Lung (tissue), 12 donors: ENCODE results near the gene LRP1. TPM values are rescaled to one million over a fixed set of nuclear protein-coding genes. Genes with fewer than 3 reads are reported as not detected.

Experiments
- ATAC-seq: fragments of 200-7000 bp; cut with Tn5 transposase; one replicate; pipeline ENCODE4 v1.9.1; 2020; ENCODE audit warnings: moderate number of reproducible peaks; ENCODE audit not compliant: insufficient read depth, low FRiP score
- DNase-seq, 3 donors: peaks; one replicate each; pipeline ENCODE4 v3.0.0-alpha.2; 2013 to 2017
- H3K27ac ChIP-seq, 2 donors: one replicate each; pipeline ENCODE4 v1.5.1; 2013; ENCODE audit warnings: mild to moderate bottlenecking in 2 of 2, moderate library complexity in 2 of 2, control low read depth in 1 of 2, inconsistent platforms in 1 of 2, low read depth in 1 of 2, low read length in 1 of 2
- H3K27me3 ChIP-seq, 3 donors: one replicate each; pipeline ENCODE4 v1.5.1; 2013; ENCODE audit warnings: low read length in 2 of 3; ENCODE audit not compliant: control insufficient read depth in 3 of 3, insufficient read depth in 3 of 3
- H3K36me3 ChIP-seq, 4 donors: one replicate each; pipeline ENCODE4 v1.5.1; 2013; ENCODE audit warnings: low read length in 4 of 4, mild to moderate bottlenecking in 1 of 4, moderate library complexity in 1 of 4; ENCODE audit not compliant: control insufficient read depth in 4 of 4, insufficient read depth in 4 of 4
- H3K4me1 ChIP-seq, 5 donors: one replicate each; pipeline ENCODE4 v1.5.1; 2013; ENCODE audit warnings: low read length in 5 of 5, mild to moderate bottlenecking in 2 of 5, moderate library complexity in 1 of 5; ENCODE audit not compliant: control insufficient read depth in 5 of 5, insufficient read depth in 5 of 5
- H3K4me3 ChIP-seq: one replicate; pipeline ENCODE4 v1.5.1; 2013; ENCODE audit warnings: mild to moderate bottlenecking, control low read depth, moderate library complexity
- H3K9ac ChIP-seq, 2 donors: one replicate each; pipeline ENCODE4 v1.5.1; 2013; ENCODE audit warnings: low read length in 2 of 2, control low read depth in 1 of 2; ENCODE audit not compliant: insufficient read depth in 1 of 2
- H3K9me3 ChIP-seq, 4 donors: one replicate each; pipeline ENCODE4 v1.5.1; 2013; ENCODE audit warnings: low read length in 3 of 4, mild to moderate bottlenecking in 1 of 4, moderate library complexity in 1 of 4; ENCODE audit not compliant: control insufficient read depth in 4 of 4, insufficient read depth in 3 of 4
- CTCF ChIP-seq: IDR thresholded peaks from 2 replicates; pipeline ENCODE4 v1.5.1; 2012; ENCODE audit warnings: mild to moderate bottlenecking; ENCODE audit errors: control extremely low read depth, extremely low read depth
- WGBS, 2 donors: extraction: QIAGEN DNeasy Blood & Tissue Kit; methylation state at CpG; one replicate each; pipeline ENCODE4 v1.1.7; 2013; 5-methylcytosine and 5-hydroxymethylcytosine counted together
- polyA plus RNA-seq, 2 donors: library from polyadenylated mRNA; stranded (reverse); fragments of 200-250 nt; gene quantifications; one replicate each; pipeline ENCODE4 v1.2.1, GENCODE V29; 2013
- total RNA-seq, 2 donors: library from RNA; depleted of rRNA in 1 of 2; stranded (reverse); fragments of >200 nt in 1 of 2; gene quantifications; one replicate each; pipeline ENCODE4 v1.2.1, GENCODE V29; 2014 to 2021
- donor health status: control.
- donor health status: control.
- donor health status: Bipolar disorder and iron deficiency.
- donor health status: healthy.
- donor health status: DM: yes; HTN: yes; CAD: no.

LRP1 gene
- total and polyA plus RNA-seq, 4 donors = 52.6 to 338 (median 122) TPM

GRCh38 chr12:57222286-57223190 lies 94.3 kb downstream of the LRP1 start:
- no peaks in the 10 kb centered on the region for H3K36me3 ChIP-seq
- H3K9ac ChIP-seq = no peak overlapping the region
- 26 to 30% methylated on average over 13 of the region's 13 CpGs for WGBS, 2 donors
- ATAC-seq = no peak
- H3K27me3 ChIP-seq = peaks cover 9 to 91% (median 72%) of the 10 kb centered on the region in 3 donors
- TF ChIP-seq CTCF = no peak
- DNase-seq = no peak
- H3K27ac ChIP-seq = no peak overlapping the region
- H3K4me3 ChIP-seq = no peak overlapping the region
- peaks cover 0 to 6% (median 0%) of the 10 kb centered on the region in 4 donors for H3K9me3 ChIP-seq
- H3K4me1 ChIP-seq = peaks cover 0 to 38% (median 8%) of the 10 kb centered on the region in 5 donors

GRCh38 chr12:57223191-57224165 lies 95.2 kb downstream of the LRP1 start:
- ATAC-seq = no peak
- WGBS, 2 donors = 38 to 49% methylated on average over 22 of the region's 22 CpGs
- no peak for TF ChIP-seq CTCF

DNA sequence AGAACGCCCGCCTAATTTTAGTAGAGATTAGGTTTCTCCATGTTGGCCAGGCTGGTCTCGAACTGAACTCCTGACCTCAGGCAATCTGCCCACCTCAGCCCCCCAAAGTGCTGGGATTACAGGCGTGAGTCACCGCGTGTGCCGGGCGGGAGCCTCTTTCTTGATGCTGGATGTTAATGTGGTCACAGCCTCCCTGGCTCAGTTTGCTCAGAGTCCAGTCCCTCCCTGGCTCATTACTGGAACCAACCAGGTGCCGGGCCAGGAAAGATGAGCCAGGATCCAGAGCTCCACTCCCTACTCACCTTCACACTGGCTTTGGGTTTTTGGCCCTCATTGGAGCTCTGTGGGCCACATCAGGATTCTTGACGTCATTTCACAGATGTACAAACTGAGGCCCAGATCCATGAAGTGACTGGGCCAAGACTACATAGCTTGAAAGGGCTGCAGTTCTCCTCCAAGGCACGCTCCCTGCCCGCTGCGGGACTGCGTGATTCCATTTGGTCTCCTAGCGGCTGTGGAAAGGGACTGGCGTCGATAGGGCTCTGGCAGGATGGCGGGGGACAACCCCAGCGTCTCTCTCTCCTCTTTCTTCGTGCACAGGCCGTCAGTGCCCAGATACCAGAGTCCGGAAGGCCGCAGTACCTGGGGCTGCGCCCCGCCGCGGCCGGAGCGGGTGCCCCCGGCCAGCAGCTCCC lies 96.1 kb downstream of the LRP1 start:
- no peak for DNase-seq
- TF ChIP-seq CTCF = no peak
- no peak for ATAC-seq
- H3K27ac ChIP-seq = no peak overlapping the region
- H3K36me3 ChIP-seq = no peaks in the 10 kb centered on the region
- peaks cover 0 to 19% (median 5%) of the 10 kb centered on the region in 5 donors for H3K4me1 ChIP-seq
- H3K27me3 ChIP-seq = peaks cover 9 to 79% (median 68%) of the 10 kb centered on the region in 3 donors
- H3K4me3 ChIP-seq = peak overlapping the region; percentile 14
- peaks cover 0 to 6% (median 0%) of the 10 kb centered on the region in 4 donors for H3K9me3 ChIP-seq
- WGBS, 2 donors = 35 to 38% methylated on average over 30 of the region's 30 CpGs
- no peak overlapping the region for H3K9ac ChIP-seq

More at GRCh38 chr12:57223191-57224165, 95.2 kb downstream of the LRP1 start:
- H3K9ac ChIP-seq = no peak overlapping the region
- no peak overlapping the region for H3K4me3 ChIP-seq
- H3K36me3 ChIP-seq = no peaks in the 10 kb centered on the region
- peaks cover 0 to 6% (median 0%) of the 10 kb centered on the region in 4 donors for H3K9me3 ChIP-seq
- DNase-seq = no peak
- H3K27ac ChIP-seq = no peak overlapping the region
- peaks cover 9 to 87% (median 72%) of the 10 kb centered on the region in 3 donors for H3K27me3 ChIP-seq
- H3K4me1 ChIP-seq = peaks cover 0 to 28% (median 6%) of the 10 kb centered on the region in 5 donors
